ENCODE results near the gene EFNA4. TPM values are rescaled to one million over a fixed set of nuclear protein-coding genes. Genes with fewer than 3 reads are reported as not detected.

The EFNA4 gene
- polyA plus RNA-seq, 3 donors = 2.3 to 8.0 (median 4.1) TPM

DNA sequence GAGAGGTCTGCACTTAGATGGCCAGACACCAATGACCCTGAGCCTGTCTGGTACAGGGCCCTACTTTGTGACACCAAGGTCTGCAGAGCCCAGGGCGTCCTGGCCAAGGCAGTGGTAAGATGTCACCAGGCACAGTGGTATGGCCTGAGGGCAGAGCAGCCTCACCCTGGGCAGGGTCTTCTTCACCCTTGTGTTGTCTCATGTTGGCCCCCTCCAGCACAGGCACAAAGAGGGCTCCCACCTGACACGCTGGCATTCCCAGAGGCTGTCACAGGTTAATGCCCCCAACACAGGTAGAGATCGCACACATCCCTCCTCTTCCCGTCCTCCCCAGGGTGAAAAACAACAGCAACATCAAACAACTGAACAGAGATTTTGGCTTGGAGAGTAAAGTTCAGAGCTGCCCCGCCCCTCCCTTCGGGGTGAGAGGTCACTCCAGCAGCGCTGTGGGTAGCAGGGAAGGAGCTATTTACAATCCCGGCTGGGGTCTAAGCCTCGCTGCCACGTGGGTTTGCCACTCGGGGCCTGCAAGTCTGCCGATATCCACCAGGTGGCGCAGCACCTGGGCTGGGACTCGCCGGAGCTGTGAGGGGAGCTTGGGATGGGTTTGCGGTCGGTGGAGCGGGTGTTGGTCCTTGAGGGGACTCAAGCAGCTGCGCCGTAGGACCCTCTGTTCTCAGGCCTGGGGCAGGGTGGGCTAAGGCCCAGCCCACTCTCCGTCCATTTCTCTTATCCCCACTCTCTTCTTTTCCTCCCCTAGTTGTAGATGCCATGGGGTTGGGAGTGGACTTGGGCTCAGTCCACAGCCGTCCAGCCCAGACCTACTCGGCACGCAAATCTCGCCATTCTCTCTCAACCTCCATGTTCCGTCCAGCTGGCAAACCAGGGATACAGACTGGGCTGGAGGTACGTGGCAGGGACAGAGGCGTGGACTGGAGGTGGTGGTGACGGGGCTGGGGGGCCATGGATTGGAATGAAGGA, 27.8 kb downstream of the EFNA4 start:
- Mint-ChIP-seq H3K36me3 (peaks cover 0 to 5% of the 10 kb centered on the region in 2 donors), H3K9me3 (no peaks in the 10 kb centered on the region), H3K4me3 (peak overlapping the region in 1 of 2 donors; percentile 48), H3K27ac (no peak overlapping the region), H3K4me1 (peaks cover 6% of the 10 kb centered on the region), H3K27me3 (ENCODE audit: low read depth in 3 of 3) (peaks cover 5 to 15% (median 9%) of the 10 kb centered on the region in 3 donors)
- TF ChIP-seq, protein P1, sequence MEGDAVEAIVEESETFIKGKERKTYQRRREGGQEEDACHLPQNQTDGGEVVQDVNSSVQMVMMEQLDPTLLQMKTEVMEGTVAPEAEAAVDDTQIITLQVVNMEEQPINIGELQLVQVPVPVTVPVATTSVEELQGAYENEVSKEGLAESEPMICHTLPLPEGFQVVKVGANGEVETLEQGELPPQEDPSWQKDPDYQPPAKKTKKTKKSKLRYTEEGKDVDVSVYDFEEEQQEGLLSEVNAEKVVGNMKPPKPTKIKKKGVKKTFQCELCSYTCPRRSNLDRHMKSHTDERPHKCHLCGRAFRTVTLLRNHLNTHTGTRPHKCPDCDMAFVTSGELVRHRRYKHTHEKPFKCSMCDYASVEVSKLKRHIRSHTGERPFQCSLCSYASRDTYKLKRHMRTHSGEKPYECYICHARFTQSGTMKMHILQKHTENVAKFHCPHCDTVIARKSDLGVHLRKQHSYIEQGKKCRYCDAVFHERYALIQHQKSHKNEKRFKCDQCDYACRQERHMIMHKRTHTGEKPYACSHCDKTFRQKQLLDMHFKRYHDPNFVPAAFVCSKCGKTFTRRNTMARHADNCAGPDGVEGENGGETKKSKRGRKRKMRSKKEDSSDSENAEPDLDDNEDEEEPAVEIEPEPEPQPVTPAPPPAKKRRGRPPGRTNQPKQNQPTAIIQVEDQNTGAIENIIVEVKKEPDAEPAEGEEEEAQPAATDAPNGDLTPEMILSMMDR (IDR thresholded peaks at IDR 0.05) = peak; percentile 97
- WGBS (ENCODE audit: insufficient coverage) = 38% methylated on average over 18 of the region's 29 CpGs
- Histone ChIP-seq H3K36me3 (replicated peaks in 1 of 2; ENCODE audit: control insufficient read depth in 1 of 2, insufficient read depth in 2 of 2, low read length in 2 of 2) (no peaks in the 10 kb centered on the region), H3K27ac (ENCODE audit: low read depth in 1 of 2, low read length in 2 of 2) (no peak overlapping the region), H3K79me2 (ENCODE audit: insufficient read depth, low read length) (no peaks in the 10 kb centered on the region), H4K20me1 (ENCODE audit: insufficient read depth, low read length) (peaks cover 1% of the 10 kb centered on the region), H3K4me3 (replicated peaks in 1 of 3; ENCODE audit: low read depth in 2 of 3, low read length in 3 of 3) (no peak overlapping the region), H3K4me1 (ENCODE audit: control insufficient read depth in 1 of 2, insufficient read depth in 2 of 2, low read length in 2 of 2) (peaks cover 1 to 11% of the 10 kb centered on the region in 2 donors), H3K4me2 (replicated peaks; ENCODE audit: extremely low read depth, low read length, poor library complexity, severe bottlenecking) (no peak overlapping the region), H3K27me3 (ENCODE audit: control insufficient read depth in 2 of 2, insufficient read depth in 2 of 2, low read length in 2 of 2) (peaks cover 0 to 6% of the 10 kb centered on the region in 2 donors), H3K9me3 (replicated peaks in 1 of 2; ENCODE audit: control insufficient read depth in 1 of 2, insufficient read depth in 1 of 2, low read length in 2 of 2) (no peaks in the 10 kb centered on the region), H3K9ac (ENCODE audit: insufficient read depth, low read length, poor library complexity, severe bottlenecking) (no peak overlapping the region), H2AFZ (ENCODE audit: insufficient read depth, low read depth, low read length, poor library complexity, severe bottlenecking) (peak overlapping the region; percentile 1)
- DNase-seq = peak; percentile 71 to 79 (median 75)
- intact Hi-C loops (cut with micrococcal nuclease) = loop anchor here (1.0 to 5.0 kb wide), 3 partner anchors 36 to 76 kb away; partner anchors contain the start of gene EFNA1 (in 1 of the 2)

DNA sequence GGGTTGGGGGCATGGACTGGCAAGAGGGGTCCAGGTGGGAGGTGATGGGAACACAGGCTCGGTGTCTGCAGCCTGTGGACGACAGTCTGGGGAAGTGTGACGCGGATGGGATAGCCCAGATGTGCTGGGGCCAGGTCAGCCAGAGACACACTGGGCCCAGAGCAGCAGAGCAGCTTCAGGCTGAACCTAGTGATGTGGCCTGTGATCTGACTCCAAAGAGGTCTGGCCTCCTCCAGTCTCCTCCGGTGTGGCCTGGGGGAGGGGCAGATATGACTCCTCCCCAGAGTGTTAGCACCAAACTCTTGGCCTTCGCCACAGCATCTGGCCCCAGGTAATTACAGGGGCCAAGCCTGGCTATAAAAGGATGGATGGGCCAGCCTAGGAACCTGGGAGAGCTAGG, 28.6 kb downstream of the EFNA4 start:
- no peak overlapping the region for H3K9ac ChIP-seq (ENCODE audit: insufficient read depth, low read length, poor library complexity, severe bottlenecking)
- no peak overlapping the region for H3K4me3 ChIP-seq (replicated peaks in 1 of 3; ENCODE audit: low read depth in 2 of 3, low read length in 3 of 3)
- H3K27ac ChIP-seq (ENCODE audit: low read depth in 1 of 2, low read length in 2 of 2) = no peak overlapping the region
- Mint-ChIP-seq H3K27ac (no peak overlapping the region), H3K4me3 (no peak overlapping the region), H3K9me3 (no peaks in the 10 kb centered on the region), H3K36me3 (peaks cover 0 to 4% of the 10 kb centered on the region in 2 donors), H3K27me3 (ENCODE audit: low read depth in 3 of 3) (peaks cover 5 to 15% (median 11%) of the 10 kb centered on the region in 3 donors), H3K4me1 (peaks cover 6% of the 10 kb centered on the region)
- no peak for DNase-seq
- H3K9me3 ChIP-seq (replicated peaks in 1 of 2; ENCODE audit: control insufficient read depth in 1 of 2, insufficient read depth in 1 of 2, low read length in 2 of 2) = no peaks in the 10 kb centered on the region
- intact Hi-C loops (cut with micrococcal nuclease) = loop anchor here in 1 of 2 donors (2.0 to 5.0 kb wide), 2 partner anchors 35 to 75 kb away; partner anchors contain the start of gene EFNA1
- H3K4me1 ChIP-seq (ENCODE audit: control insufficient read depth in 1 of 2, insufficient read depth in 2 of 2, low read length in 2 of 2) = peaks cover 0 to 7% of the 10 kb centered on the region in 2 donors
- H2AFZ ChIP-seq (ENCODE audit: insufficient read depth, low read depth, low read length, poor library complexity, severe bottlenecking) = no peak overlapping the region
- TF ChIP-seq, protein P1 (IDR thresholded peaks at IDR 0.05) = no peak
- H3K4me2 ChIP-seq (replicated peaks; ENCODE audit: extremely low read depth, low read length, poor library complexity, severe bottlenecking) = no peak overlapping the region
- H3K27me3 ChIP-seq (ENCODE audit: control insufficient read depth in 2 of 2, insufficient read depth in 2 of 2, low read length in 2 of 2) = peaks cover 0 to 6% of the 10 kb centered on the region in 2 donors
- H3K79me2 ChIP-seq (ENCODE audit: insufficient read depth, low read length) = no peaks in the 10 kb centered on the region
- 97% methylated on average over 5 of the region's 6 CpGs for WGBS (ENCODE audit: insufficient coverage)
- no peaks in the 10 kb centered on the region for H3K36me3 ChIP-seq (replicated peaks in 1 of 2; ENCODE audit: control insufficient read depth in 1 of 2, insufficient read depth in 2 of 2, low read length in 2 of 2)
- no peaks in the 10 kb centered on the region for H4K20me1 ChIP-seq (ENCODE audit: insufficient read depth, low read length)

All from CD14-positive monocyte (primary cell).